ENCODE results near the gene NPAS3.

Gene NPAS3

GRCh38 chr14:33596211-33597080 is 657.8 kb downstream of the NPAS3 start:
- no peak for DNase-seq

- no peak for DNase-seq
Observed at GRCh38 chr14:33598582-33598981, 659.9 kb downstream of the NPAS3 start.

- DNase-seq: no peak
Observed at GRCh38 chr14:33602396-33602795, 663.7 kb downstream of the NPAS3 start.

GRCh38 chr14:33606591-33606990 is 667.9 kb downstream of the NPAS3 start:
- no peak for DNase-seq

- DNase-seq: no peak
Observed at GRCh38 chr14:33609582-33609981, 670.9 kb downstream of the NPAS3 start.

GRCh38 chr14:33610121-33610520 is 671.4 kb downstream of the NPAS3 start:
- no peak for DNase-seq

GRCh38 chr14:33611405-33612196 is 672.9 kb downstream of the NPAS3 start:
- DNase-seq: no peak

GRCh38 chr14:33612197-33612505 is 673.5 kb downstream of the NPAS3 start:
- no peak for DNase-seq

GRCh38 chr14:33617154-33617553 is 678.5 kb downstream of the NPAS3 start:
- DNase-seq: no peak

- no peak for DNase-seq
Observed at GRCh38 chr14:33618361-33619105, 679.9 kb downstream of the NPAS3 start.

GRCh38 chr14:33622496-33622895 is 683.8 kb downstream of the NPAS3 start:
- no peak for DNase-seq

- DNase-seq: no peak
Observed at GRCh38 chr14:33629792-33630191, 691.1 kb downstream of the NPAS3 start.

- no peak for DNase-seq
Observed at GRCh38 chr14:33631021-33631420, 692.3 kb downstream of the NPAS3 start.

- DNase-seq: no peak
Observed at GRCh38 chr14:33631441-33631840, 692.8 kb downstream of the NPAS3 start.

GRCh38 chr14:33634631-33635030 is 696.0 kb downstream of the NPAS3 start:
- DNase-seq: no peak

GRCh38 chr14:33636716-33637115 is 698.0 kb downstream of the NPAS3 start:
- DNase-seq: no peak

GRCh38 chr14:33642080-33642479 is 703.4 kb downstream of the NPAS3 start:
- no peak for DNase-seq

GRCh38 chr14:33642691-33643244 is 704.1 kb downstream of the NPAS3 start:
- DNase-seq: no peak

- DNase-seq: no peak
Observed at GRCh38 chr14:33643426-33644181, 704.9 kb downstream of the NPAS3 start.

GRCh38 chr14:33646692-33647260 is 708.1 kb downstream of the NPAS3 start:
- DNase-seq: no peak

- DNase-seq: no peak
Observed at GRCh38 chr14:33647385-33647786, 708.7 kb downstream of the NPAS3 start.

- no peak for DNase-seq
Observed at GRCh38 chr14:33650430-33650829, 711.8 kb downstream of the NPAS3 start.
